Heart left ventricle (tissue), 16 donors: ENCODE measurements around the gene TTC3. TPM values are rescaled to one million over a fixed set of nuclear protein-coding genes. Genes with fewer than 3 reads are reported as not detected.

Source experiments
- ATAC-seq, 4 donors: fragments of 200-7000 bp; cut with Tn5 transposase; one replicate each; pipeline ENCODE4 v1.9.1; 2020 to 2022; ENCODE audit warnings: moderate library complexity in 4 of 4, mild to moderate bottlenecking in 3 of 4, moderate number of reproducible peaks in 1 of 4
- DNase-seq, 5 donors: peaks; one replicate each; pipeline ENCODE4 v3.0.0-alpha.2; 2020
- H3K27ac ChIP-seq, 12 donors: fragments of 200-600 bp; sonication (generic) in 4 of 12; one replicate each; pipeline versions ENCODE4 v1.5.0 to v1.8.0; 2016 to 2022; ENCODE audit warnings: mild to moderate bottlenecking in 2 of 12
- H3K27me3 ChIP-seq, 9 donors: fragments of 200-600 bp; sonication (generic) in 2 of 9; one replicate each; pipeline versions ENCODE4 v1.5.1 to v1.8.0; 2016 to 2022; ENCODE audit warnings: mild to moderate bottlenecking in 3 of 9
- H3K36me3 ChIP-seq, 9 donors: fragments of 200-600 bp; sonication (generic) in 2 of 9; one replicate each; pipeline versions ENCODE4 v1.5.0 to v1.8.0; 2018 to 2022; ENCODE audit warnings: mild to moderate bottlenecking in 2 of 9
- H3K4me1 ChIP-seq, 12 donors: fragments of 200-600 bp; sonication (generic) in 4 of 12; one replicate each; pipeline versions ENCODE4 v1.5.0 to v1.8.0; 2016 to 2022; ENCODE audit warnings: mild to moderate bottlenecking in 3 of 12
- H3K4me3 ChIP-seq, 12 donors: fragments of 200-600 bp; sonication (generic) in 4 of 12; one replicate each; pipeline versions ENCODE4 v1.5.0 to v1.8.0; 2017 to 2022; ENCODE audit warnings: mild to moderate bottlenecking in 9 of 12, moderate library complexity in 4 of 12
- H3K9me3 ChIP-seq, 12 donors: fragments of 200-600 bp; sonication (generic) in 4 of 12; one replicate each; pipeline versions ENCODE4 v1.5.0 to v1.8.0; 2016 to 2022; ENCODE audit warnings: mild to moderate bottlenecking in 1 of 12
- POLR2A ChIP-seq, 2 donors: fragments of 450-650 bp; IDR thresholded peaks; one replicate each; pipeline ENCODE4 v1.6.1; 2017; ENCODE audit warnings: antibody characterized with exemption in 2 of 2, mild to moderate bottlenecking in 2 of 2, moderate library complexity in 2 of 2
- WGBS, 4 donors: extraction: QIAGEN DNeasy Blood & Tissue Kit in 2 of 4; methylation state at CpG; one replicate each; pipeline versions ENCODE4 v1.1.5 to v1.1.7; 2013 to 2018; 5-methylcytosine and 5-hydroxymethylcytosine counted together
- intact Hi-C, 10 donors: fragments of 100-400 bp; cut with DNase I; formaldehyde crosslinking; loops; one replicate each; pipeline versions ENCODE4 v1.11.1 to v1.14.2; 2022
- polyA plus RNA-seq, 2 donors: library from polyadenylated mRNA; stranded (reverse); fragments of 200-250 nt; gene quantifications; one replicate each; pipeline ENCODE4 v1.2.3, GENCODE V29; 2013
- total RNA-seq, 9 donors: library from RNA; depleted of rRNA in 2 of 9; stranded (reverse); fragments of >200 nt in 2 of 9; fragmentation: NEBNext Ultra II Directional in 3 of 9; extraction: Animal tissue kit (Norgen Biotek cat#: 25700) in 3 of 9; gene quantifications; one replicate each; pipeline versions ENCODE4 v1.1.0 to v1.2.4, GENCODE V29; 2016 to 2023
- TF ChIP-seq, protein P1 (sequence below), 12 donors: fragments of 200-600 bp; sonication (generic) in 4 of 12; IDR thresholded peaks; one replicate each; pipeline versions ENCODE4 v1.5.0 to v1.8.0; 2018 to 2022; ENCODE audit warnings: antibody characterized with exemption in 12 of 12, mild to moderate bottlenecking in 5 of 12
- donor health status: ischemic (EF 13 %, LVEDD 7.1; RV severe dilation, severe dysfunction).
- donor health status: healthy with polysubstance abuse.
- donor health status: DM: no; HTN: yes; CAD: no.
- donor health status: DM: no; HTN: no; CAD: no.
- donor health status: ischemic (EF 25% LVEDD 6.9; RV normal size, moderate dysfunction).
- donor health status: ischemic (EF 25% LVEDD 5.7; RV mildly dilated, moderate dysfunction).
- donor health status: healthy.
- donor health status: DM: yes; HTN: yes; CAD: no.
- donor health status: ischemic (EF 35%, LVEDD 5.7; RV mildly dilated, moderate dysfunction).
- donor health status: nonischemic (EF 11% LVEDD 7.7; RV severe dilation, severe dysfunction).
- donor health status: DM: yes; HTN: yes; CAD: no.
- donor health status: PGD.
- donor health status: ischemic (EF 29% LVEDD 5.4; RV normal size, mild dysfunction).
- donor health status: nonischemic (EF 23%, LVEDD 6.1; RV moderate dilation, normal function).

The TTC3 gene
- total and polyA plus RNA-seq, 11 donors: 15.2 to 72.1 (median 44.5) TPM

DNA sequence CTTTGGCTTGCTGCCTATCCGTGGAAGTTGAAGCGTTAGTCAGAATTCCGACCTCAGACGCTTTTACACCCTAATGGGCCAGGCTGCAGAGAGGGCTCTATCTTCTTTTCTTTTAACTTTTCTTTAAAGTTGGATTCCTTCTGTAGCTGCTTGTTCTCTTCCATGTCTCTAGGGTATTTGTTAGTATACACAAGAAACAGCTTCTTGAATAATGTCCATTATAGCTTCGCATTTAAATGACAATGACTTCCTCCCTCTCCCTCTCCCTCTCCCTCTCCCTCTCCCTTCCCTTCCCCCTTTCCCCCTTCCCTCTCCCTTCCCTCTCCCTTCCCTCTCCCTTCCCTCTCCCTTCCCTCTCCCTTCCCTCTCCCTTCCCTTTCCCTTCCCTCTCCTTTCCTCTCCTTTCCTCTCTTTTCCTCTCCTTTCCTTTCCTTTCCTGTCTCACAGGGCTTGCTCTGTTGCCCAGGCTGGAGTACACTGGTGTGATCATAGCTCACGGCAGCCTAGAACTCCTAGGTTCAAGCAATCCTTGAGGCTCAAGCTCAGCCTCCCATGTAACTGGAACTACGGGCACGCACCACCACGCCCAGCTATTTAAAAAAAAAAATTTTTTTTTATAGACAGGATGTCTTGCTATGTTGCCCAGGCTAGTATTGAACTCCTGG lies 33.5 kb upstream of the TTC3 start:
- intact Hi-C loops: no loop called here
- no peak for TF ChIP-seq POLR2A (IDR thresholded peaks at IDR 0.05)
- TF ChIP-seq, protein P1, sequence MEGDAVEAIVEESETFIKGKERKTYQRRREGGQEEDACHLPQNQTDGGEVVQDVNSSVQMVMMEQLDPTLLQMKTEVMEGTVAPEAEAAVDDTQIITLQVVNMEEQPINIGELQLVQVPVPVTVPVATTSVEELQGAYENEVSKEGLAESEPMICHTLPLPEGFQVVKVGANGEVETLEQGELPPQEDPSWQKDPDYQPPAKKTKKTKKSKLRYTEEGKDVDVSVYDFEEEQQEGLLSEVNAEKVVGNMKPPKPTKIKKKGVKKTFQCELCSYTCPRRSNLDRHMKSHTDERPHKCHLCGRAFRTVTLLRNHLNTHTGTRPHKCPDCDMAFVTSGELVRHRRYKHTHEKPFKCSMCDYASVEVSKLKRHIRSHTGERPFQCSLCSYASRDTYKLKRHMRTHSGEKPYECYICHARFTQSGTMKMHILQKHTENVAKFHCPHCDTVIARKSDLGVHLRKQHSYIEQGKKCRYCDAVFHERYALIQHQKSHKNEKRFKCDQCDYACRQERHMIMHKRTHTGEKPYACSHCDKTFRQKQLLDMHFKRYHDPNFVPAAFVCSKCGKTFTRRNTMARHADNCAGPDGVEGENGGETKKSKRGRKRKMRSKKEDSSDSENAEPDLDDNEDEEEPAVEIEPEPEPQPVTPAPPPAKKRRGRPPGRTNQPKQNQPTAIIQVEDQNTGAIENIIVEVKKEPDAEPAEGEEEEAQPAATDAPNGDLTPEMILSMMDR (IDR thresholded peaks at IDR 0.05): no peak
- no peak for ATAC-seq
- no peaks in the 10 kb centered on the region for H3K9me3 ChIP-seq
- H3K27ac ChIP-seq: no peak overlapping the region
- 58 to 70% (median 61%) methylated on average over 9 of the region's 9 CpGs for WGBS, 4 donors
- no peaks in the 10 kb centered on the region for H3K27me3 ChIP-seq
- no peaks in the 10 kb centered on the region for H3K4me1 ChIP-seq
- no peak for DNase-seq
- H3K4me3 ChIP-seq: no peak overlapping the region
- H3K36me3 ChIP-seq: no peaks in the 10 kb centered on the region

DNA sequence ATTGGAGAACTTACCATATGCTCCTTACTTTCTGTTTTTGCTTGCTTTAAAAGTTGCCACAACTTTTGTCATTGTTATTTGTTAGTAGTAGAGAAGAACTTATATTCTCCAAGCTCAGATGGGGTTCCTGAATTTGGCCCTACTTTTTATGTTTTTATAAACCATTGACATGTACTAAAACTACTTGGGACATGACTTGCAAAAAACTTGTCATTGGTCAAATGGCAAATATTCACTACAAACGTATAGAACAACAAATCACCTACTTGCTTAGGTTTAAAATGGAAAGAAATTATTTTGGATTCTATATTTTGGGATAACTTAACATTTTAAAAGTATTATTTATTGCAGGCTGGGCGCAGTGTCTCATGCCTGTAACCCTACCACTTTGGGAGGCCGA lies 32.8 kb upstream of the TTC3 start:
- WGBS, 4 donors: 90 to 97% (median 93%) methylated on average over 3 of the region's 3 CpGs
- TF ChIP-seq, protein P1 (IDR thresholded peaks at IDR 0.05): no peak
- no peak for TF ChIP-seq POLR2A (IDR thresholded peaks at IDR 0.05)
- intact Hi-C loops: no loop called here

DNA sequence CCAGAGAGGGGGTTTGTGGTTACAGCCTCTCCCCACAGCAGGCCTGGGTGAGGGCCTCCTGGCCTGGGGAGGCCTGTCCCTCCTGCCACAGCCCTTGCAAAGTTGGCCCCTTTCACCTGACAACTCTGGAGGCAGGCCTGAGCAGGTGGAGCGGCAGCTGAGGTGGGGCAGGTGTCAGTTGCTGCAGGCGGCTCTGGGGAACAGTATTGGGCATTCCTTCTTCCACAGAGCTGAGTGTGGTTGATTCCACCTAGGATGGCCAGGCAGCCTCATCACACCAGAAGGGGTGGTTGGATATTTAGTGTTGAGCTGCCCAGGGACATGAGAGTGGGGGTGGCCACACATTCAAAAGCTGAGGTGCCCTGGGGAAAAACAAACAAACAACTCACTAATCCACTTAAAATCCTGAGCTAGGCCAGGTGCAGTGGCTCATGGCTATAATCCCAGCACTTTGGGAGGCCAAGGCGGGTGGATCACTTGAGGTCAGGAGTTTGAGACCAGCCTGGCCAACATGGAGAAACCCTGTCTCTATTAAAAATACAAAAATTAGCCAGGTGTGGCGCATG lies 31.3 kb upstream of the TTC3 start:
- WGBS, 4 donors: 90 to 99% (median 94%) methylated on average over 2 to 4 of the region's 4 CpGs
- Histone ChIP-seq H3K36me3 (no peaks in the 10 kb centered on the region), H3K27ac (no peak overlapping the region), H3K4me1 (no peaks in the 10 kb centered on the region), H3K27me3 (peaks cover 0 to 3% (median 0%) of the 10 kb centered on the region in 9 donors), H3K4me3 (no peak overlapping the region), H3K9me3 (no peaks in the 10 kb centered on the region)
- intact Hi-C loops: no loop called here
- no peak for TF ChIP-seq POLR2A (IDR thresholded peaks at IDR 0.05)
- TF ChIP-seq, protein P1 (IDR thresholded peaks at IDR 0.05): no peak
- ATAC-seq: no peak
- no peak for DNase-seq

More for the DNA sequence above, 32.8 kb upstream of the TTC3 start:
- Histone ChIP-seq H3K4me3 (no peak overlapping the region), H3K4me1 (no peaks in the 10 kb centered on the region), H3K27ac (no peak overlapping the region), H3K9me3 (no peaks in the 10 kb centered on the region), H3K27me3 (no peaks in the 10 kb centered on the region), H3K36me3 (no peaks in the 10 kb centered on the region)
- ATAC-seq (no peak), DNase-seq (no peak)

DNA sequence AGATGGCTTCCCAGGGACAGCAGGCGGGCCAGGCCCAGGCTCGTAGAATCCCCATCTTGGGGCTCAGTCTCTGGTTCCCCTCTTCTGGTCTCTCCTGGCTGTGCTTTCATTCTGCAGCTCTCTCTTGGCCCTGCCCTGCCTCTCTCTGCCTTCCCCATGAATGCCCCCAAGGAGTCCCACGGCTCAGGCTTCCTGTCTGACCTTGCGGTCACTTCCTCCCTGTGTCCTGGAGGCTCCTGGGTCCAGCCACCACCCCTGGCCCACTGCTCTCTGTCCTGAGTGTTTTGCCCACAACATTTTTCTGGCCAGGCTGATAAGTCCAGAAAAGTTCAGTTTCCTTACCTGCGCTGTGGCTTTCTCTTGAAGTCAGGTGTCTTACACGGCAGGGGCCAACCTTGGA lies 29.2 kb upstream of the TTC3 start:
- DNase-seq (no peak), ATAC-seq (no peak)
- TF ChIP-seq, protein P1 (IDR thresholded peaks at IDR 0.05): no peak
- TF ChIP-seq POLR2A (IDR thresholded peaks at IDR 0.05): no peak
- H3K36me3 ChIP-seq: no peaks in the 10 kb centered on the region
- intact Hi-C loops: no loop called here
- peaks cover 0 to 4% (median 0%) of the 10 kb centered on the region in 9 donors for H3K27me3 ChIP-seq
- H3K9me3 ChIP-seq: no peaks in the 10 kb centered on the region
- no peak overlapping the region for H3K4me3 ChIP-seq
- H3K4me1 ChIP-seq: no peaks in the 10 kb centered on the region
- 83 to 89% (median 85%) methylated on average over 6 of the region's 6 CpGs for WGBS, 4 donors
- no peak overlapping the region for H3K27ac ChIP-seq
